ENCODE data around the gene CKS1B. TPM values are rescaled to one million over a fixed set of nuclear protein-coding genes. Genes with fewer than 3 reads are reported as not detected.

CKS1B gene
- total and polyA plus RNA-seq, 9 of the 15 experiments (the other 6 are each of a cell fraction or from before 2014, with no cell fraction given), result 215 to 1,103 (median 460) TPM

GRCh38 chr1:154974102-154974807, at the start of gene CKS1B (continued):
- TF ChIP-seq KAT8 (IDR thresholded peaks at IDR 0.05; ENCODE audit: low read depth) (no peak), ZNF184 (CRISPR knock-in tag; IDR thresholded peaks at IDR 0.05) (no peak), PRDM10 (IDR thresholded peaks at IDR 0.05; ENCODE audit: partially characterized antibody) (no peak), CBX5 (IDR thresholded peaks at IDR 0.05; ENCODE audit: borderline replicate concordance, low read depth) (no peak), CEBPG (CRISPR knock-in tag; IDR thresholded peaks at IDR 0.05) (0 out of 2 replicates have a peak, but pooled peaks have one; percentile 29), CEBPG (tag; conservative IDR thresholded peaks at IDR 0.05 in 1 of 2, IDR thresholded peaks at IDR 0.05 in 1 of 2) (no peak), L3MBTL2 (IDR thresholded peaks at IDR 0.05) (peak; percentile 100), ILF3 (IDR thresholded peaks at IDR 0.05; ENCODE audit: borderline replicate concordance) (no peak), EGR1 (conservative IDR thresholded peaks at IDR 0.05) (peak; percentile 78), ARID3A (IDR thresholded peaks at IDR 0.05; ENCODE audit: borderline replicate concordance, low read depth, low read length) (no peak), NFXL1 (CRISPR knock-in tag; IDR thresholded peaks at IDR 0.05) (no peak), GTF3C2 (IDR thresholded peaks at IDR 0.05; ENCODE audit: borderline replicate concordance, extremely low read depth, insufficient read length) (no peak), THRA (IDR thresholded peaks at IDR 0.05) (no peak), ZNF347 (CRISPR knock-in tag; IDR thresholded peaks at IDR 0.05; ENCODE audit: low read depth) (no peak), SRSF1 (IDR thresholded peaks at IDR 0.05; ENCODE audit: low read depth, low read length) (no peak)
